ENCODE measurements around the gene KRTAP29-1. TPM values are rescaled to one million over a fixed set of nuclear protein-coding genes. Genes with fewer than 3 reads are reported as not detected.

KRTAP29-1 gene
- total RNA-seq, 4 donors from 2014 or later, result not detected

GRCh38 chr17:41315814-41316445, 13.3 kb upstream of the KRTAP29-1 start:
- DNase-seq, result no peak
- Histone ChIP-seq H3K27me3 (peaks cover 0 to 21% (median 0%) of the 10 kb centered on the region in 4 donors), H3K4me1 (no peaks in the 10 kb centered on the region), H3K27ac (no peak overlapping the region), H3K36me3 (no peaks in the 10 kb centered on the region), H3K9me3 (peaks cover 0 to 6% (median 0%) of the 10 kb centered on the region in 3 donors), H3K4me3 (no peak overlapping the region)
- TF ChIP-seq, protein P1, sequence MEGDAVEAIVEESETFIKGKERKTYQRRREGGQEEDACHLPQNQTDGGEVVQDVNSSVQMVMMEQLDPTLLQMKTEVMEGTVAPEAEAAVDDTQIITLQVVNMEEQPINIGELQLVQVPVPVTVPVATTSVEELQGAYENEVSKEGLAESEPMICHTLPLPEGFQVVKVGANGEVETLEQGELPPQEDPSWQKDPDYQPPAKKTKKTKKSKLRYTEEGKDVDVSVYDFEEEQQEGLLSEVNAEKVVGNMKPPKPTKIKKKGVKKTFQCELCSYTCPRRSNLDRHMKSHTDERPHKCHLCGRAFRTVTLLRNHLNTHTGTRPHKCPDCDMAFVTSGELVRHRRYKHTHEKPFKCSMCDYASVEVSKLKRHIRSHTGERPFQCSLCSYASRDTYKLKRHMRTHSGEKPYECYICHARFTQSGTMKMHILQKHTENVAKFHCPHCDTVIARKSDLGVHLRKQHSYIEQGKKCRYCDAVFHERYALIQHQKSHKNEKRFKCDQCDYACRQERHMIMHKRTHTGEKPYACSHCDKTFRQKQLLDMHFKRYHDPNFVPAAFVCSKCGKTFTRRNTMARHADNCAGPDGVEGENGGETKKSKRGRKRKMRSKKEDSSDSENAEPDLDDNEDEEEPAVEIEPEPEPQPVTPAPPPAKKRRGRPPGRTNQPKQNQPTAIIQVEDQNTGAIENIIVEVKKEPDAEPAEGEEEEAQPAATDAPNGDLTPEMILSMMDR (IDR thresholded peaks at IDR 0.05), result no peak
- no peak for TF ChIP-seq POLR2A (IDR thresholded peaks at IDR 0.05)
- WGBS, 2 donors, result 68 to 79% methylated on average over 8 to 14 of the region's 17 CpGs
- intact Hi-C loops (cut with DNase I), result no loop called here

DNA sequence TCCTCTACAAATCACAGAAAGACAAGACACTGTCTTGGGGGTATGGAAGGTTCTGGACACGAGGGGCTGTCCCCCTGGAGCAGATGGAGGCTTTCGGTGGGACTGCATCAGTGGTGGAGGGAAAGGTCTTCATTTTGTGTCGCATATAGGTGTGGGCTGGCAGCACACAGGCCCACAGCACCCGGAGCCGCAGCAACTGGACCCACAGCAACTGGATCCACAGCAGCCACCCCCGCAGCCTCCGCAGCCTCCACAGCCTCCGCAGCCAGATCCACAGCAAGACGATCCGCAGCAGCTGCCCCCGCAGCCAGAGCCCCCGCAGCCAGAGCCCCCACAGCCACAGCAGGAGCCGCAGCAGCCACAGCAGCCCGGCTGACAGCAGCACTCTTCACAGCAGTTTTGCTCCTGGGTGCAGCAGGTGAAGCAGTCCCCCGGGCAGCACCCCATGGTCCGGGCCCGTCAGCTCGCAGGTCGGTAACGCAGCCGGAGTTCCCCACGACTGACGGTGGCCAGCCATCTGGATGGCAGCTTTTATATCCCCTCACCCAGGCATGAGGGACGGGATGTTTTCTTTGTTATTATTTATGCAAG, 12.6 kb upstream of the KRTAP29-1 start, which contains the start of gene KRTAP17-1:
Gene KRTAP17-1, minus strand, starts transcription at position 507 of the 591 bp plus-strand sequence. Its CDS starts 60 bp downstream, at position 447.
- 68 to 91% methylated on average over 3 to 13 of the region's 24 CpGs for WGBS, 2 donors
- no peak within 1 kb of the TSS for H3K4me3 ChIP-seq
- TF ChIP-seq POLR2A (IDR thresholded peaks at IDR 0.05), result no peak
- TF ChIP-seq, protein P1 (IDR thresholded peaks at IDR 0.05), result no peak
- no peaks in the 10 kb centered on the region for H3K4me1 ChIP-seq
- H3K27me3 ChIP-seq, result peaks cover 0 to 21% (median 0%) of the 10 kb centered on the region in 4 donors
- H3K27ac ChIP-seq, result no peak within 1 kb of the TSS
- H3K36me3 ChIP-seq, result no peaks in the 10 kb centered on the region
- no peak for DNase-seq
- intact Hi-C loops (cut with DNase I), result no loop called here
- H3K9me3 ChIP-seq, result peaks cover 0 to 6% (median 0%) of the 10 kb centered on the region in 3 donors

GRCh38 chr17:41311111-41311510, 8.5 kb upstream of the KRTAP29-1 start:
- Histone ChIP-seq H3K9me3 (no peaks in the 10 kb centered on the region), H3K36me3 (no peaks in the 10 kb centered on the region), H3K27ac (no peak overlapping the region), H3K4me3 (no peak overlapping the region), H3K27me3 (peaks cover 0 to 22% (median 0%) of the 10 kb centered on the region in 4 donors), H3K4me1 (peaks cover 0 to 18% (median 0%) of the 10 kb centered on the region in 3 donors)
- intact Hi-C loops (cut with DNase I), result no loop called here
- WGBS, 2 donors, result 60 to 91% methylated on average over 1 of the region's 1 CpG
- DNase-seq, result no peak
- TF ChIP-seq, protein P1 (IDR thresholded peaks at IDR 0.05), result no peak
- no peak for TF ChIP-seq POLR2A (IDR thresholded peaks at IDR 0.05)

DNA sequence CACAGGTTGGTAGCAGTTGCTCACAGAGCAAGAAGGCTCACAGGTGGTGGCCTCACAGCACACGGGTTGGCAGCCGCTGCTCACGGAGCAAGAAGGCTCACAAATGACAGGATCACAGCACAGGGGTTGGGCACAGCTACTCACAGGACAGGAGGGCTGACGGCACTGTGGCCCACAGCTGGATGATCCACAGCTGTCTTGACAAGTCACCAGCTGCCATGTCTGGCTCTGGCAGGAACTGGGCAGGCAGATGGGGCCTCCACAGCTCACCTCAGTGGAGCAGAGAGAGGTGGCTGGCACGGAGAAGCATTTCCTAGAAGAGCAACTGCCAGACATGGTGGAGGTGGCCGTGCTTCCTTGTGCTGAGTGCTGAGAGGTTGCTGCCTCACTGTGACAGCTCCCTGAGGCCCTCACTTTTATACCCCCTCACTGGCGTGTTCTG, 6.3 kb upstream of the KRTAP29-1 start, which contains the start of gene KRTAP16-1:
Gene KRTAP16-1, minus strand, starts transcription at position 392 of the 442 bp plus-strand sequence. Its CDS starts 56 bp downstream, at position 336.
- peaks cover 0 to 18% (median 0%) of the 10 kb centered on the region in 3 donors for H3K4me1 ChIP-seq
- H3K27ac ChIP-seq, result peak within 1 kb of the TSS in 3 of 4 donors; percentile 11 to 69 (median 55)
- no peak for TF ChIP-seq POLR2A (IDR thresholded peaks at IDR 0.05)
- TF ChIP-seq, protein P1 (IDR thresholded peaks at IDR 0.05), result no peak
- WGBS, 2 donors, result 64 to 75% methylated on average over 6 to 7 of the region's 7 CpGs
- intact Hi-C loops (cut with DNase I), result no loop called here
- no peaks in the 10 kb centered on the region for H3K36me3 ChIP-seq
- DNase-seq, result no peak
- no peaks in the 10 kb centered on the region for H3K9me3 ChIP-seq
- H3K27me3 ChIP-seq, result peaks cover 0 to 10% (median 0%) of the 10 kb centered on the region in 4 donors
- peak within 1 kb of the TSS in 1 of 4 donors; percentile 25 for H3K4me3 ChIP-seq

Measured in esophagus squamous epithelium (tissue), 5 donors.